Stimulated activated CD4-positive, alpha-beta T cell treated with anti-CD3 and anti-CD28 coated beads, Interleukin-1b, Interleukin-23, amount 100 ng/mL, for 4 hours (primary cell): ENCODE results near the gene SLC13A5.
A peak's percentile ranks its signal among the peaks of the same experiment; 100 is the strongest.
"Not testable (repeated sequence)": the region's sequence is repeated elsewhere in the genome, so short reads cannot be mapped to it uniquely, and the experiment has no call there.

Source experiments
- DNase-seq, 2 donors: peaks; one replicate each; pipeline ENCODE4 v3.0.0-alpha.2; 2020; ENCODE audit warnings: low read depth in 2 of 2

Gene SLC13A5

GRCh38 chr17:6711081-6711674, 2.0 kb downstream of the SLC13A5 start:
- DNase-seq, result no peak

- DNase-seq, result no peak
These were observed 2.9 kb downstream of the SLC13A5 start for GRCh38 chr17:6710317-6710716.

GRCh38 chr17:6708357-6708961, 4.7 kb downstream of the SLC13A5 start:
- no peak for DNase-seq

- no peak for DNase-seq
These were observed 6.2 kb downstream of the SLC13A5 start for GRCh38 chr17:6706996-6707395.

- no peak for DNase-seq
These were observed 6.7 kb downstream of the SLC13A5 start for GRCh38 chr17:6706499-6706898.

GRCh38 chr17:6704470-6705052, 8.6 kb downstream of the SLC13A5 start:
- DNase-seq, result no peak

- DNase-seq, result no peak
These were observed 9.4 kb downstream of the SLC13A5 start for GRCh38 chr17:6703751-6704150.

GRCh38 chr17:6702567-6703215, 10.5 kb downstream of the SLC13A5 start:
- no peak for DNase-seq

GRCh38 chr17:6701719-6702118, 11.4 kb downstream of the SLC13A5 start:
- DNase-seq, result peak; percentile 13 to 36

GRCh38 chr17:6700948-6701307, 12.2 kb downstream of the SLC13A5 start:
- DNase-seq, result no peak

- DNase-seq, result no peak
These were observed 12.9 kb downstream of the SLC13A5 start for GRCh38 chr17:6699997-6700947.

- no peak for DNase-seq
These were observed 15.2 kb downstream of the SLC13A5 start for GRCh38 chr17:6698004-6698403.

- DNase-seq, result no peak
These were observed 16.3 kb downstream of the SLC13A5 start for GRCh38 chr17:6696906-6697305.

- DNase-seq, result no peak
These were observed 17.6 kb downstream of the SLC13A5 start for GRCh38 chr17:6695565-6695964.

- DNase-seq, result no peak
These were observed 18.1 kb downstream of the SLC13A5 start for GRCh38 chr17:6695051-6695450.

GRCh38 chr17:6691958-6692357, 21.2 kb downstream of the SLC13A5 start:
- not testable (repeated sequence) for DNase-seq

GRCh38 chr17:6691546-6691945, 21.6 kb downstream of the SLC13A5 start:
- DNase-seq, result no peak

GRCh38 chr17:6690641-6691040, 22.5 kb downstream of the SLC13A5 start:
- DNase-seq, result no peak

GRCh38 chr17:6688944-6689343, 24.2 kb downstream of the SLC13A5 start:
- no peak for DNase-seq

- DNase-seq, result no peak
These were observed 27.1 kb downstream of the SLC13A5 start for GRCh38 chr17:6686026-6686425.

GRCh38 chr17:6684881-6685767, 28.0 kb downstream of the SLC13A5 start:
- DNase-seq, result no peak
